ENCODE results near the gene MYO5B.

- no peak for TF ChIP-seq CTCF (IDR thresholded peaks at IDR 0.05)
- TF ChIP-seq POLR2A (IDR thresholded peaks at IDR 0.05), result no peak
- TF ChIP-seq POLR2AphosphoS5 (IDR thresholded peaks at IDR 0.05), result no peak
These were observed 246.0 kb downstream of the MYO5B start for GRCh38 chr18:49948975-49949374.
